ENCODE data around the gene TNPO3. TPM values are rescaled to one million over a fixed set of nuclear protein-coding genes. Genes with fewer than 3 reads are reported as not detected.

The TNPO3 gene
- total RNA-seq, 3 donors from 2014 or later (not counting 1 experiment from before 2014, with no cell fraction given) = 33.9 to 41.1 (median 37.9) TPM

- Mint-ChIP-seq H3K4me1 (peaks cover 7% of the 10 kb centered on the region in 2 donors), H3K27me3 (ENCODE audit: low read depth in 2 of 2) (peaks cover 2 to 7% of the 10 kb centered on the region in 2 donors), H3K27ac (no peak overlapping the region), H3K9me3 (no peaks in the 10 kb centered on the region), H3K4me3 (no peak overlapping the region), H3K36me3 (no peaks in the 10 kb centered on the region)
- intact Hi-C loops (cut with micrococcal nuclease) = no loop called here
- TF ChIP-seq CTCF (IDR thresholded peaks at IDR 0.05) = no peak
- ATAC-seq = peak in 1 of 3 donors; percentile 49
- 35% methylated on average over 2 of the region's 4 CpGs for WGBS (ENCODE audit: insufficient coverage)
- Histone ChIP-seq H3K4me3 (ENCODE audit: low read length) (no peak overlapping the region), H3K27me3 (ENCODE audit: control insufficient read depth, insufficient read depth, low read length) (no peaks in the 10 kb centered on the region), H3K27ac (ENCODE audit: low read length) (no peak overlapping the region), H3K9me3 (ENCODE audit: control insufficient read depth, insufficient read depth, low read length) (no peaks in the 10 kb centered on the region), H3K4me1 (ENCODE audit: control insufficient read depth, insufficient read depth, low read length) (peaks cover 4% of the 10 kb centered on the region), H3K36me3 (ENCODE audit: control insufficient read depth, insufficient read depth, low read length) (no peaks in the 10 kb centered on the region)
- no peak for DNase-seq
Measured at GRCh38 chr7:129089521-129090212, 34.8 kb upstream of the TNPO3 start.

GRCh38 chr7:129084801-129085551 lies 30.1 kb upstream of the TNPO3 start:
- intact Hi-C loops (cut with micrococcal nuclease) = no loop called here
- no peaks in the 10 kb centered on the region for H3K27me3 ChIP-seq (ENCODE audit: control insufficient read depth, insufficient read depth, low read length)

GRCh38 chr7:129083525-129083924 lies 28.6 kb upstream of the TNPO3 start:
- ATAC-seq (no peak), DNase-seq (no peak)
- 92% methylated on average over 5 of the region's 5 CpGs for WGBS (ENCODE audit: insufficient coverage)
- Mint-ChIP-seq H3K4me3 (no peak overlapping the region), H3K36me3 (no peaks in the 10 kb centered on the region), H3K27ac (no peak overlapping the region), H3K27me3 (ENCODE audit: low read depth in 2 of 2) (peaks cover 6 to 7% of the 10 kb centered on the region in 2 donors), H3K9me3 (no peaks in the 10 kb centered on the region), H3K4me1 (no peaks in the 10 kb centered on the region)
- H3K27me3 ChIP-seq (ENCODE audit: control insufficient read depth, insufficient read depth, low read length) = no peaks in the 10 kb centered on the region
- H3K9me3 ChIP-seq (ENCODE audit: control insufficient read depth, insufficient read depth, low read length) = no peaks in the 10 kb centered on the region
- intact Hi-C loops (cut with micrococcal nuclease) = no loop called here
- H3K27ac ChIP-seq (ENCODE audit: low read length) = no peak overlapping the region
- H3K36me3 ChIP-seq (ENCODE audit: control insufficient read depth, insufficient read depth, low read length) = no peaks in the 10 kb centered on the region
- H3K4me1 ChIP-seq (ENCODE audit: control insufficient read depth, insufficient read depth, low read length) = no peaks in the 10 kb centered on the region
- H3K4me3 ChIP-seq (ENCODE audit: low read length) = no peak overlapping the region
- no peak for TF ChIP-seq CTCF (IDR thresholded peaks at IDR 0.05)

More at GRCh38 chr7:129084801-129085551, 30.1 kb upstream of the TNPO3 start:
- TF ChIP-seq CTCF (IDR thresholded peaks at IDR 0.05) = no peak
- H3K27ac Mint-ChIP-seq = no peak overlapping the region
- H3K4me3 Mint-ChIP-seq = no peak overlapping the region
- H3K27me3 Mint-ChIP-seq (ENCODE audit: low read depth in 2 of 2) = peaks cover 0 to 7% of the 10 kb centered on the region in 2 donors
- no peaks in the 10 kb centered on the region for H3K36me3 Mint-ChIP-seq
- WGBS (ENCODE audit: insufficient coverage) = 97% methylated on average over 5 of the region's 11 CpGs
- H3K27ac ChIP-seq (ENCODE audit: low read length) = no peak overlapping the region
- no peak overlapping the region for H3K4me3 ChIP-seq (ENCODE audit: low read length)
- H3K4me1 Mint-ChIP-seq = no peaks in the 10 kb centered on the region
- H3K9me3 Mint-ChIP-seq = no peaks in the 10 kb centered on the region
- ATAC-seq (no peak), DNase-seq (no peak)
- no peaks in the 10 kb centered on the region for H3K9me3 ChIP-seq (ENCODE audit: control insufficient read depth, insufficient read depth, low read length)
- H3K36me3 ChIP-seq (ENCODE audit: control insufficient read depth, insufficient read depth, low read length) = no peaks in the 10 kb centered on the region
- no peaks in the 10 kb centered on the region for H3K4me1 ChIP-seq (ENCODE audit: control insufficient read depth, insufficient read depth, low read length)

Data from natural killer cell (primary cell).